Jurkat, Clone E6-1 (cell line): ENCODE measurements around the gene CYP4F12. TPM values are rescaled to one million over a fixed set of nuclear protein-coding genes. Genes with fewer than 3 reads are reported as not detected.
A peak's percentile ranks its signal among the peaks of the same experiment; 100 is the strongest.

Experiments used
- DNase-seq: peaks from one replicate; pipeline ENCODE4 v3.0.0-alpha.2; 2011; ENCODE audit warnings: low read depth, low spot score
- H3K4me3 ChIP-seq: 2 replicates; pipeline ENCODE4 v1.5.1; 2011; ENCODE audit warnings: mild to moderate bottlenecking, low read length, control low read depth, moderate library complexity
- polyA plus RNA-seq: library from polyadenylated mRNA; unstranded; fragments of >200 nt; gene quantifications from one replicate; pipeline ENCODE4 v1.2.1, GENCODE V29; 2012; ENCODE audit warnings: missing spikeins; ENCODE audit not compliant: insufficient read length, insufficient read depth

CYP4F12 gene, protein sequence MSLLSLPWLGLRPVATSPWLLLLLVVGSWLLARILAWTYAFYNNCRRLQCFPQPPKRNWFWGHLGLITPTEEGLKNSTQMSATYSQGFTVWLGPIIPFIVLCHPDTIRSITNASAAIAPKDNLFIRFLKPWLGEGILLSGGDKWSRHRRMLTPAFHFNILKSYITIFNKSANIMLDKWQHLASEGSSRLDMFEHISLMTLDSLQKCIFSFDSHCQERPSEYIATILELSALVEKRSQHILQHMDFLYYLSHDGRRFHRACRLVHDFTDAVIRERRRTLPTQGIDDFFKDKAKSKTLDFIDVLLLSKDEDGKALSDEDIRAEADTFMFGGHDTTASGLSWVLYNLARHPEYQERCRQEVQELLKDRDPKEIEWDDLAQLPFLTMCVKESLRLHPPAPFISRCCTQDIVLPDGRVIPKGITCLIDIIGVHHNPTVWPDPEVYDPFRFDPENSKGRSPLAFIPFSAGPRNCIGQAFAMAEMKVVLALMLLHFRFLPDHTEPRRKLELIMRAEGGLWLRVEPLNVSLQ
- not detected for polyA plus RNA-seq

DNA sequence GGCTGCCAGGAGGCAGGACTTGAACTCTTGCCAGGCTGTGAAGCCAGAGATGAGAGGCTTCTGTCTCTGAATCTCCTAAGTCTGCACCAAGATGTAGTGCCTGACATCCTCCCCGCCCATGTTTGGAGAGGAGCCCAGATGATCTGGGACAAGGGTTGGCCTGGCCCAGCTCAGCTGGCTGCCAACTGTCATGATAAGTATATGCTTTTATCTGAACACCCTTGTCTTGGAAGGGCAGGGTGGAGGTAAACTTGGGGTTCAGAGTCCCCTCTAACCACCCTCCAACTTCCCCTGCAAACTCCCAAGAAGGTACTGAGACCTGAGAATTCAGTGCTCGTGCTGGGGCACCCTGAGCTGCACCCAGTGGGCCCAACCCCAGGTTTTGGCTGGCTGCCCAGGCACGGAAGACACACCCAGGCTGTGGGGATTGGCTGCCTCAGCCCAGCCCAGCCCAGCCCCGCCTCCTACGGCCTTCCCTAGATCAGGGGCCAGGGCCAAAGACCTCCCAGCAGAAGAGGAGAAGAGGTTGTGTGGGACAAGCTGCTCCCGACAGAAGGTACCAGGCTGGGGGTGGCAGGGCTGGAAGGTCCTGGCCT lies at the start of gene CYP4F12:
CYP4F12 (plus strand) TSS at position 508 of the 596 bp plus-strand sequence. CDS start 443 bp downstream, outside the sequence.
- DNase-seq = peak; percentile 24
- H3K4me3 ChIP-seq = no peak within 1 kb of the TSS

DNA sequence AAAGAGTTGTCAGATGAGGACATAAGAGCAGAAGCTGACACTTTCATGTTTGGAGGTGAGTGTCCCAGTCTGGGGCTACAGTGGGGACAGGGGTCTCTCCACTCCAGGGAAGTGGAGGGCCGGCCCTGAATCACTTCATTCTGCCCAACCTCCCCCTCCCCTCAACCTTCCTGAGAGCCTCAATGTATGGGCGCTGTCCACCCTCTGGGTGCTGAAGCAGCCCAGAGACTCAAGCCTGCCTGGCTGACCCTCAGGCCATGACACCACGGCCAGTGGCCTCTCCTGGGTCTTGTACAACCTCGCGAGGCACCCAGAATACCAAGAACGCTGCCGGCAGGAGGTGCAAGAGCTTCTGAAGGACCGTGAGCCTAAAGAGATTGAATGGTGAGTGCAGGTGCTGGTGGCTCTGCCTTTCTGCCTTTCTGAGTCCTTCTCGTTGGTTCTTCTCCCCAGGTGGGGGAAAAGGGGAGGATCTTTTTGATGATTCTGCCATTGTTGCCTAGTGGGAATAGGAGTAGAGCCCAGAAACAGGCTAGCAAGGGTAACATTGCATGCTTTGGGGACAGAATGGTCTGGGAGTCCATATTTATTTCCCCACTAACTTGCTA lies 49.1 kb upstream of the CYP4F12 start:
- DNase-seq = no peak
- H3K4me3 ChIP-seq = no peak overlapping the region

DNA sequence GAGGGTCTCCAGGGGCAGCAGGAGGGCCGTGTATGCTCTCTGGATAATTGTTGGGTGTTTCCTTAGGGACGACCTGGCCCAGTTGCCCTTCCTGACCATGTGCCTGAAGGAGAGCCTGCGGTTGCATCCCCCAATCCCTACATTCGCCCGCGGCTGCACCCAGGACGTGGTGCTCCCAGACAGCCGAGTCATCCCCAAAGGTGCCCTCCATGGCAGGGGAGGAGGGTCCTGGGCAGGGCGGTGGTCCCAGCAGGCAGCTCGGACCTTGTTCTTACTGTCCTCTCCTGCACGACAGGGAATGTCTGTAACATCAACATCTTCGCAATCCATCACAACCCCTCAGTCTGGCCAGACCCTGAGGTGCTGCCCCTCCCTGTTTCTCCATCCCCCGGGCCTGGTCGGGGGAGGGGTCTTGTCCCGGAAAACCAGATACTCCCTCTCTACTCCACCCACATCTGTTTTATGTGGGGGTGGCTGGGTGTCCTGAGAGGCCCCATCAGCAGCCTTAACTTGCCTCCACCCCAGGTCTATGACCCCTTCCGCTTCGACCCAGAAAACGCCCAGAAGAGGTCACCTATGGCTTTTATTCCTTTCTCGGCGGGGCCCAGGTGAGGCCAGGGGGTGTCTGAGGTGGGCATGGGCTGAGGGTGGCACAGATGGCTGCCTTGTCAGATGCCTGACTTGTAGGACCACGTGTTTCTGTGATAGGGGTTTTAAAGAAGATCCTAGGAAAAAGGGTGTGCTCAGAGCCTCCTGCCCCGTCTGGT lies 44.5 kb upstream of the CYP4F12 start:
- DNase-seq = no peak
- no peak overlapping the region for H3K4me3 ChIP-seq

DNA sequence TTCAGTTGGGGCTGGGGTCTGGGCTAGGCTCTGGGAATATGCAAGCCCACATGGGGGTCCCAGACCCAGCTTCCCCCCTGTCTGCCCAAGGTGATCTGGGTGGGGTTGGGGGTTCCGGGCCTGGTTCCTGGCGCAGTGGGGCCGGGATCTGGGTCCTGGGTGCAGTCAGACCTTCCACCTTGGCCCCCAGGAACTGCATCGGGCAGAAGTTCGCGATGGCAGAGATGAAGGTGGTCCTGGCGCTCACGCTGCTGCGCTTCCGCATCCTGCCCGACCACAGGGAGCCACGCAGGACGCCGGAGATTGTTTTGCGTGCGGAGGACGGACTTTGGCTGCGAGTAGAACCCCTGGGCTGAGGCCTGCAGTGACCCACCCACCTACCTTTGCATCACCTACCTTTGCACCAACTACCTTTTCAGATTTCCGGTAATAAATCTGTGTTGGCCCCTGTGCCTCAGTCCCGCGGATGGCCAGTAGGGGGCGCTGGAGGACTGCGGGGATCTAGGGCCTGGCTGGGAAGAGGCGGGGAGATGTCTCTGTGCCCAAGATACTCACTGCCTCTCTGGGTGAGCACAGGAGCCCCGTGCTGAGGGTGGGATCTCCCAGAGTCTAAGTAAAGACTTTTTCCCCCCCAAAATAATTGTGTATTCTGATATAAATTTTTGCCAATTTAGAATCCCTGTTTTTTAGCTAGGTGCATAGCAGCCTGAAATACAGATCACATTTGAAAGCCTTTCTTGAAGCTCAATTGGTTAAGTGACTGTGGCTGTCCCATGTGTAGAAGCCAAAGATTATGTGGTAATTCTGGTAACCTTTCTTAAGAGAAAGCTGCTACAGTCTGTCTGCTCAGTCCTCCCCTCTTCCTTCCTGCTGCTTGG lies 43.6 kb upstream of the CYP4F12 start:
- DNase-seq = peak; percentile 63
- H3K4me3 ChIP-seq = no peak overlapping the region

DNA sequence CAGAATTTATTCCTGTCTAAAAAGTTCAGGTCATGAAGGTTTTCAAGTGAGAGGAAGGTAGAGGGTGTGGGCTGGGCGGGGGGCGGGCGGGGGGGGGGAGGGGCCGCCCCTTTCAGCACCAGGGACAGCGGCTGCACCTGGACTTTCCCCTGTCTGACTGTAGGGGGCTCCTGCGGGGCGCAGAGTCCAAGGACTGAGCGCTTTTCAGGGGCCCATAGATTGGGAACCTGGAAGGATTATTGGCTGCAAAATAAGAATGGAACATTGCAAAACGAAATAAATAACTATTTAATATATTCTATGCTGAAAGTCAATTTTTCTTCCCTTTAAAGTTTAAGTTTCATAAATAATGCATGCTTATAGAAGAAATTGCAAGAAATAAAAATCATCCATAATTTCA lies 41.1 kb upstream of the CYP4F12 start:
- no peak overlapping the region for H3K4me3 ChIP-seq
- peak; percentile 28 for DNase-seq

DNA sequence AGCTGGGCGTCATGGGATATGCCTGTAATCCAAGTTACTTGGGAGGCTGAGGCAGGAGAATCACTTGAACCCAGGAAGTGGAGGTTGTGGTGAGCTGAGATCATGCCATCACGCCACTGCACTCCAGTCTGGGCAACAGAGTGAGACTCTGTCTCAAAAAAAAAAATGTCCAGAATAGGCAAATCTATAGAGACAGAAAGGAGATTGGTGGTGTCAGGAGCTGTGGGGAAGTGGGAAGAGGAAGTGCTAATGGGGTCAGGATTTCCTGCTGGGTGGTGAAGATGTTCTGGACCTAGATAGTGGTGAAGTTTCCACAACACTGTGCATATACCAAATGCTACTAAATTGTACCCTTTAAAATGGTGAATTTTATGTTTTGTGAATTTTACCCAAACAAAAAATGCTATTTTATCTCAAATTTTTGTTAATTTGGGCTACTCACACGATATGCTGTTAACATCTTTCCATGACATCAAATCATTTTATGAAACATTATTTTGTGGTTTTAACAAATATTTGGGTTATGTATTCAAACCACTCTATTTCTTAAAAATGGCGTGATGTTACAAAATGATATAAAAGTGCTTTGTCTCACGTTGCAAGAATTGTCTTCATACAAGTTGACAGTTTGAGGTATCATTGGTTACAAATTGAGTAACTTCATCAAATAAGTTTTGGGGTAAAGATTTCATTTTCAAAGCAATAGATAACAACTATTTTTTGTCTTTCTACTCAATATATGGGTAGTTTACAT lies 39.6 kb upstream of the CYP4F12 start:
- no peak for DNase-seq
- H3K4me3 ChIP-seq = no peak overlapping the region

DNA sequence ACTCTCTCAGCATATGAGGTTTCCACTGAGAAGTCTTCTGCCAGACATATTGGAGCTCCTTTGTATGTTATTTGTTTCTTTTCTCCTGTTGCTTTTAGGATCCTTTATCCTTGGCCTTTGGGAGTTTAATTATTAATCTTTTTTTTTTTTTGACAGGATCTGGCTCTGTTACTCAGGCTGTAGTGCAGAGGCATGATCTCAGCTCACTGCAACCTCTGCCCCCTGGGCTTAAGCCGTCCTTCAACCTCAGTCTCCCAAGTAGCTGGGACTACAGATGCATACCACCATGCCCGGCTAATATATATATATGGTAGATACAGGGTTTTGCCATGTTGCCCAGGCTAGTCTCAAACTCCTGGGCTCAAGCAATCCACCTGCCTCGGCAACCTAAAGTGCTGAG lies 38.8 kb upstream of the CYP4F12 start:
- H3K4me3 ChIP-seq = no peak overlapping the region
- DNase-seq = no peak

DNA sequence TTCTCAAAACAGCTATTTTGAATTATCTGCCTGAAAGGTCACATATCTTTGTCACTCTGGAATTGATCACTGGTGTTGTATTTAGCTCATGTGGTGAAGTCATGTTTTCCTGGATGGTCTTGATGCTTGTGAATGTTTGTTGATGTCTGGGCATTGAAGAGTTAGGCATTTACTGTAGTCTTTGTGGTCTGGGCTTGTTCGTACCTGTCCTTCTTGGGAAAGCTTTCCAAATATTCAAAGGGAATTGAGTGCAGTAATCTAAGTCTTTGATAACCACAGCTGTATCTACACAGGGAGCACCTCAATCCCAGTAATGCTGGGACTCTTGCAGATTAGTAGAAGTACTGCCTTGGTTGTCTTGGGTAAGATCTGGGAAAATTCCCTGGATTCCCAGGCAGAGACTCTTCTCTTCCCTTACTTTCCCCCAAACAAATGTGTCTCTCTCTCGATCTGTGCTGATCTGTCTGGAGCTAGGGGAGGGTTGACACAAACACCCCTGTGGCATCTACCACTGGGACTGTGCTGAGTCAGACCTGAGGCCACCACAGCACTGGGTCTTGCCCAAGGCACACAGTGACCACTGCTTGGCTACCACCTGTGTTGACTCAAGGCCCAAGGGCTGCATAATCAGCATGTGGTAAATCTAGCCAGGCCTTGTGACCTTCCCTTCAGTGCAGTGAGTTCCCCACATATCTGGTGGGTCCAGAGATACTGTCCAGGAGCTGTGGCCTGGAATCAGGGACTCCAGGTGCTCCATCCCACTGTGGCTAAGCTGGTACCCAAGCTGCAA lies 37.7 kb upstream of the CYP4F12 start:
- DNase-seq = no peak
- H3K4me3 ChIP-seq = no peak overlapping the region

DNA sequence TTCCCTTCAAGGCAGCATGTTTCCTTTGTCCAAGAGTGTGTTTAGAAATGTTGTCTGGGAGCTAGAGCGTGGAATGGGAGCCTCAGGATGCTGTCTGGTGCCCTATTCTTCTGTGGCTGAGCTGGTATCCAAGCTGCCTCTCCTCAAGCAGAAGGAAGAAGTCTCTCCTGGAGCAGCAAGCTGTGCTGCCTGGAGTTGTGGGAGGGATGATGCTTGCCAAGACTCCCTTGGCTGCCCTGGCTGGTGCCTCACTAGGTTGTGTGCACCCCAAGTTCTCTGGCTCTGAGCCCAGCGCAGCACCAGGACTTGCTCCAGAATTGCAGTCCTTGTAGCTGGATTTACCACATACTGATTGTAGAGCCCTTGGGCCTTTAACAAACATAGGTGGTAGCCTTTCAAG lies 36.9 kb upstream of the CYP4F12 start:
- DNase-seq = no peak
- no peak overlapping the region for H3K4me3 ChIP-seq

DNA sequence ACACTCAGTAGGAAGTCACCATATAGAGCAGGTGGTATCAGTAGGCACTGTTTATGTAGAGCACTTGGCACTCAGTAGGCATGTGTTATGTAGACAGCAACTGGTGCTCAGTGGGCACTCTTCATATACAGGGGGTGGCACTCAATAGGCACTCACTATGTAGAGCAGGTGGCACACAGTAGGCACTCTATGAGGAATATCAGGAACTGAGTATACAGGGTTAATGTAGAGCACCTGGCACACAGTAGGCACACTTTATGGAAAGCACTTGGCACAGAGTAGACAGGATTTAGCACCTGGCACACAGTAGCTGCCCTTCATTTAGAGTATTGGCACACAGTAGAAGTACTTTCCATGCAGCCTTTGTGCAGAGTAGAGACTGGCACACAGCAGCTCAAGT lies 33.3 kb upstream of the CYP4F12 start:
- no peak for DNase-seq
- no peak overlapping the region for H3K4me3 ChIP-seq

DNA sequence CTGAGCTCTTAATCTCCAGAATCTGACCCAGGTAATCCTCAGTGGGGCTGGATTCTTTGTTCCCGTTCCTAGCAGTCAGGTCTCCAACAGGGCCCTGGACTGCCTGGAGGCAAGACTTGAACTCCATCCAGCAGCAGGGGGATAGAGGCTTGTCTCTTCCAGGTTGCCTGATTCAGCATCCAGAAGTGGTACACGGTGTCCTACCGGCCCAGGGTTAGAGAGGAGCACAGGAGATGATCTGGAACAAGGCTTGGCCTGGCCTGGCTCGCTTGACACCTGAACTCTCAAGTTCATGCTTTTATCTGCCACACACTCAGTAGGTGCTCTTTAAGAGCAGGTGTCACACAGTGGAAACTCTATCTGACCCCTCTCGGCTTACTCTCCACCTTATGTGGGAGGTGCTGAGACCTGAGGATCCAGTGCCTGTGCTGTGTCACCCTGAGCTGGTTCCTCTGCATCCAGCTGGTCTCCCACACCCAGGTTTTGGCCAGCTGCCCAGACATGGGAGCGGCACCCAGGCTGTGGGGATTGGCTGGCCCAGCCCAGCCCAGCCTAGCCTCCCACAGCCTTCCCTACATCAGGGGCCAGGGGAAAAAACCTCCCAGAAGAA lies 32.5 kb upstream of the CYP4F12 start, which contains the start of gene CYP4F3:
CYP4F3 (plus strand) TSS at position 604 of the 610 bp plus-strand sequence. CDS start 519 bp downstream, outside the sequence.
- H3K4me3 ChIP-seq = no peak within 1 kb of the TSS
- no peak for DNase-seq

DNA sequence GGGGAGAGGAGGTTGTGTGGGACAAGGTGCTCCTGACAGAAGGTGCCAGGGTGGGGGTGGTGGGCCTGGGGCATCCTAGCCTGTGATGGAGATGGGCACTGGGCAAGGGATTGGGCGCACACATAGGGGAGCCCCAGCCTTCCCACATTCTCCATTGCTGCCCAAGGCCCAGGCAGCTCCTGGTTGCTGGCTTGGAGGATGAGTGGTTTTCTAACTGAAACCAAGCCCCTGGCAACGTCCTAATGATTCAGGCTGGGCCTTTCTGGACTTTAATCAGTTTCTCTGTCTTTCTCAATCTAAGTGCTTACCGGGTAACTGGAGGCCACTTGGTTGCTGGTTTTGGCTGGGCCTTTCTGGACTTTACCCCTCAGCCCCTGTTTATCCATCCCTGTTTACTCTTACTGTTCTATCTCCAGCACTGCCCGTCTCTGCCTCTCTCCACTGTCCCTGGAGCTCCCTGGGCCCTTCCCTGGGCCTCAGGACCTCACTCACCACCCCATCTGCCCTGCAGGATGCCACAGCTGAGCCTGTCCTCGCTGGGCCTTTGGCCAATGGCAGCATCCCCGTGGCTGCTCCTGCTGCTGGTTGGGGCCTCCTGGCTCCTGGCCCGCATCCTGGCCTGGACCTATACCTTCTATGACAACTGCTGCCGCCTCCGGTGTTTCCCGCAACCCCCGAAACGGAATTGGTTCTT lies 31.8 kb upstream of the CYP4F12 start:
- no peak overlapping the region for H3K4me3 ChIP-seq

DNA sequence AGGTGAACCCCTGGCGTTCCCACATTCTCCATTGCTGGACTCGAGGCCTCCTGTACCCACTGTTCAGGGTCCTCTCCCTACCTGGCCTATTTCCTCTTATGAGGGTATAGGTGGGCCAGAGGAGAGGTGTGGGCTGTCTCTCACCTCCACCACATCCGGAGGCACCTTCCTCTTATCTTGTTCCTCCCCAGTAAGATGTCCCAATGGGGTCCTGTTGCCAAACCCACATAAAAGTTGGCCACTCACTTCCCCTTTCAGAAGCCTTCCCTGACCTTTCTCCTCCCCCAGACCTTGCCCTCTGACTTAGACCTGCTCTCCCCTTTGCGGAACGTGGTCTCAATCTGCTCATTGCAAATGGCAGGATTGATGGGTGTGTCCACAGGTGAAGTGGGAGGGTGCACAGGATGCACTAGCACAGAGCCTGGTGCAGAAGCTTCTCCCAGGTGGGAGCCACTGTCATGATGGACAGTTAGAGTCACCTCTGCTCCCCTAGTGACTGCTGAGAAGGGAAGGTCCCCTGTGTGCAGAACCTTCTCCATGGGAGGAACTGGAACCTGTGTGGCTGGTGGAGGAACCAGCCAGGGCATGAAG lies 30.9 kb upstream of the CYP4F12 start:
- DNase-seq = no peak
- no peak overlapping the region for H3K4me3 ChIP-seq

More for the DNA sequence above, 31.8 kb upstream of the CYP4F12 start:
- no peak for DNase-seq

DNA sequence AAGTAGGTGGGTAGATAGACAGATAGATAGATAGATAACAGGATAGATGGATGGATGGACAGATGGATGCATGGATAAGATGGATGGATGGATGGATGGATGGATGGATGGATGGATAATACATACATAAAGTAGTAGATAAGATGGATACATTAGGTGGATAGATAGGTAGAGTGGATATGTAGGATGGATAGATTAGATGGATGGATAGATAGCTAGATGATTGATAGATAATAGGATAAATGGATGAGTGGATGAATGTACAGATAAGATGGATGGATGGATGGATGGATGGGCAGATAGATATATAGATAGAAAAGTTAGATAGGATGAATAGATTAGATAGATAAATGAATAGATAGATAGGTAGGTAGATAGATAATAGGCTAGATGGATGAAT lies 30.1 kb upstream of the CYP4F12 start:
- DNase-seq = no peak
- no peak overlapping the region for H3K4me3 ChIP-seq

DNA sequence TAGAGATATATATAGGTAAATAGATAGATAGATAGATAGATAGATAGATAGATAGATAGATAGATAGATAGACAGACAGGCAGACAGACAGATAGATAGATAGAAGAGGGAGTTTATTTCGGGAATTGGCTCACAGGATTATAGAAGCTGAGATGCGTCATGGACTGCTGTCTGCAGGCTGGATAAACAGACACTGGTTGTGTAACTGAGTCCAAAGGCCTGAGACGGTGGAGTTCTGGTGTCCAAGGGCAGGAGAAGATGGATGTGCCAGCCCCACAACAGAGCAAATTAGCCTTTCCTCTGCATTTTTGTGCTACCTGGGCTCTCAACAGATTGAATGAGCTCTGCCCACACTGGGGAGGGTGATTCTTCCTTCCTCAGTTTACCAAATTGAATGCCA lies 29.5 kb upstream of the CYP4F12 start:
- DNase-seq = no peak
- H3K4me3 ChIP-seq = no peak overlapping the region
